GM18502 (cell line): Measurements from ENCODE around the gene HOXB3.
"Not testable (repeated sequence)": the region's sequence is repeated elsewhere in the genome, so short reads cannot be mapped to it uniquely, and the experiment has no call there.

Experiments
- ATAC-seq: cut with Tn5 transposase; IDR thresholded peaks from one replicate; pipeline ENCODE4 v1.9.1; 2021; ENCODE audit warnings: mild to moderate bottlenecking; ENCODE audit not compliant: unreplicated experiment, poor library complexity

Gene HOXB3

GRCh38 chr17:48510761-48511604 lies 79.1 kb downstream of the HOXB3 start:
- ATAC-seq: peak; percentile 65

- no peak for ATAC-seq
Measured at GRCh38 chr17:48510381-48510760, 79.7 kb downstream of the HOXB3 start.

GRCh38 chr17:48509708-48510107 lies 80.3 kb downstream of the HOXB3 start:
- not testable (repeated sequence) for ATAC-seq

GRCh38 chr17:48506246-48506645 lies 83.8 kb downstream of the HOXB3 start:
- ATAC-seq: no peak

GRCh38 chr17:48505788-48506187 lies 84.3 kb downstream of the HOXB3 start:
- ATAC-seq: peak; percentile 82

GRCh38 chr17:48504953-48505352 lies 85.1 kb downstream of the HOXB3 start:
- ATAC-seq: no peak

- ATAC-seq: no peak
Measured at GRCh38 chr17:48503747-48504146, 86.3 kb downstream of the HOXB3 start.

- no peak for ATAC-seq
Measured at GRCh38 chr17:48502901-48503300, 87.1 kb downstream of the HOXB3 start.

- ATAC-seq: no peak
Measured at GRCh38 chr17:48502312-48502711, 87.7 kb downstream of the HOXB3 start.

GRCh38 chr17:48500435-48501426 lies 89.3 kb downstream of the HOXB3 start:
- ATAC-seq: no peak

GRCh38 chr17:48499735-48500434 lies 90.2 kb downstream of the HOXB3 start:
- ATAC-seq: no peak

GRCh38 chr17:48499248-48499647 lies 90.8 kb downstream of the HOXB3 start:
- ATAC-seq: no peak
